ELF-1 (cell line): Measurements from ENCODE around the gene C2CD3.
"Not testable (repeated sequence)": the region's sequence is repeated elsewhere in the genome, so short reads cannot be mapped to it uniquely, and the experiment has no call there.

Source experiments
- DNase-seq: peaks from one replicate; pipeline ENCODE4 v3.0.0-alpha.2; 2016; ENCODE audit warnings: low read depth, low spot score

C2CD3 gene

DNA sequence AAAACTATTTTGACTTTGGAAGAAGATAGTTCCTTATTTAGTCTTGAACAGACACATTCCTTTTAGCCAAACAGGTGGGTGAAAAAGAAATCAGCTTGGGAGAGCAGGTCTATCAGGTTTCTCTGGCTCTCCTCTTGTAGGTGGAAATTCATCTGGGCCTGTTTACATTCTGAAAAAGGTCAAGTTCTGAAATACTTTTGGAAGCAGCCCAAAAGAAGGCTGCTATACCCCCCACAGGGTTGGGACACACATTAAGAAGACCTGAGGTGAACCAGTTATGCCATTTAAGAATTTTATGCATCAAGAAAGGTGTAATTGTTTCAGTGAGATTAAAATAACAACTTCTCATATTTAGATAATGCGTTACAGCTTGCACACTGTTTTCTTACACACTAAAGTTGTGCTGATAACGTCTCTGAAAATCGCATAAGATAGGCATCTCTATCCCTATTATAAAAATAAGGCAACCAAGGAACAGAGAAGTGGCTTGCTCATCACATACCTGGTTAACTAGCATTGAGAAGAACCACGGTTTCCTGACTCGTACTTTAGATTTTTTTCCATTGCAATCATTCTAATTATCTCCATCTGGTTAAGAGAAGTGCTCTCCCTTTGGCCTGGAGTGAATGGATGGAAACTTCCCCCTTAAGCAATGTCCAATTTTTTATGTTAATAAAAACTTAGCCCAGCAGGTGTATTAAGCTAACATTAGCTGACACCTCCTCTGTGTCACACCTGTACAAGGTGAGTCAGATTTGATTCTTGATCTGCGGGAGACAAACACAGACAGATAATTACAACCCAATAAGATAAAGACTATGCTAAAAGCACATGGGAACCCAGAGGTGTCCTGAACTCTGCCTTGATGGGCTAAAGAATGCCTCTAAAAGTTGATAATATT, 101.4 kb downstream of the C2CD3 start:
- DNase-seq = peak; percentile 47

DNA sequence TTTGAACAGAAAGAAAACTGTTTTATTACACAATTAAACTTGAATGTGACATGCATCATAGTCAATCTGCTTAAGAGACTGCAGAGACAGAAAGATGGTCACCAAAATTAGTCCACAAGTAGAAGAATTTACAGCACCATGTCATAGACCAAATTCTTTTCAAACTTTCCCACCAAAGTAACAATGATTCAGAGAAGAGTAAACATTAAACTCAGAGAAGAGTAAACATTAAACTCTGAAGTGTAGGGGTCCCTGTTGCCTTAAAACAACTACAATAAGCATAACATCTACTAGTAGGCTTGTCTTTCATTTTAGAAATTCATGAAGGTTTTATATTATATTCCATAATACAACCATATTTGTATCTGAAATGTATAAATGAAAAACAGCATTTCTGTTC, 104.1 kb downstream of the C2CD3 start:
- not testable (repeated sequence) for DNase-seq

DNA sequence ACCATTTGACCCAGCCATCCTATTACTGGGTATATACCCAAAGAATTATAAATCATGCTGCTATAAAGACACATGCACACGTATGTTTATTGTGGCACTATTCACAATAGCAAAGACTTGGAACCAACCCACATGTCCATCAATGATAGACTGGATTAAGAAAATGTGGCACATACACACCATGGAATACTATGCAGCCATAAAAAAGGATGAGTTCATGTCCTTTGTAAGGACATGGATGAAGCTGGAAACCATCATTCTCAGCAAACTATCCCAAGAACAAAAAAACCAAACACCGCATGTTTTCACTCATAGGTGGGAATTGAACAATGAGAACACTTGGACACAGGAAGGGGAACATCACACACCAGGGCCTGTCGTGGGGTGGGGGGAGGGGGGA, 105.3 kb downstream of the C2CD3 start:
- not testable (repeated sequence) for DNase-seq

DNA sequence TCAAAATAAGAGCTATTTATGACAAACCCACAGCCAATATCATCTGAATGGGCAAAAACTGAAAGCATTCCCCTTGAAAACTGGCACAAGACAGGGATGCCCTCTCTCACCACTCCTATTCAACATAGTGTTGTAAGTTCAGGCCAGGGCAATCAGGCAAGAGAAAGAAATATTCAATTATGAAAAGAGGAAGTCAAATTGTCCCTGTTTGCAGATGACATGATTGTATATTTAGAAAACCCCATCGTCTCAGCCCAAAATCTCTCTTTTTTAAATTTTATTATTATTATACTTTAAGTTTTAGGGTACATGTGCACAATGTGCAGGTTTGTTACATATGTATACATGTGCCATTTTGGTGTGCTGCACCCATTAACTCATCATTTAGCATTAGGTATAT, 107.2 kb downstream of the C2CD3 start:
- not testable (repeated sequence) for DNase-seq

DNA sequence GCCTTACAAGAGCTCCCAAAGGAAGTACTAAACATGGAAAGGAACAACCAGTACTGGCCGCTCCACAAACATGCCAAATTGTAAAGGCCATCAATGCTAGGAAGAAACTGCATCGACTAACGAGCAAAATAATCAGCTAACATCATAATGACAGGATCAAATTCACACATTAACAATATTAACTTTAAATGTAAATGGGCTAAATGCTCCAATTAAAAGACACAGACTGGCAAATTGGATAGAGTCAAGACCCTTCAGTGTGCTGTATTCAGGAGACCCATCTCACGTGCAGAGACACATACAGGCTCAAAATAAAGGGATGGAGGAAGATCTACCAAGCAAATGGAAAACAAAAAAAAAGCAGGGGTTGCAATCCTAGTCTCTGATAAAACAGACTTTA, 109.2 kb downstream of the C2CD3 start:
- not testable (repeated sequence) for DNase-seq

DNA sequence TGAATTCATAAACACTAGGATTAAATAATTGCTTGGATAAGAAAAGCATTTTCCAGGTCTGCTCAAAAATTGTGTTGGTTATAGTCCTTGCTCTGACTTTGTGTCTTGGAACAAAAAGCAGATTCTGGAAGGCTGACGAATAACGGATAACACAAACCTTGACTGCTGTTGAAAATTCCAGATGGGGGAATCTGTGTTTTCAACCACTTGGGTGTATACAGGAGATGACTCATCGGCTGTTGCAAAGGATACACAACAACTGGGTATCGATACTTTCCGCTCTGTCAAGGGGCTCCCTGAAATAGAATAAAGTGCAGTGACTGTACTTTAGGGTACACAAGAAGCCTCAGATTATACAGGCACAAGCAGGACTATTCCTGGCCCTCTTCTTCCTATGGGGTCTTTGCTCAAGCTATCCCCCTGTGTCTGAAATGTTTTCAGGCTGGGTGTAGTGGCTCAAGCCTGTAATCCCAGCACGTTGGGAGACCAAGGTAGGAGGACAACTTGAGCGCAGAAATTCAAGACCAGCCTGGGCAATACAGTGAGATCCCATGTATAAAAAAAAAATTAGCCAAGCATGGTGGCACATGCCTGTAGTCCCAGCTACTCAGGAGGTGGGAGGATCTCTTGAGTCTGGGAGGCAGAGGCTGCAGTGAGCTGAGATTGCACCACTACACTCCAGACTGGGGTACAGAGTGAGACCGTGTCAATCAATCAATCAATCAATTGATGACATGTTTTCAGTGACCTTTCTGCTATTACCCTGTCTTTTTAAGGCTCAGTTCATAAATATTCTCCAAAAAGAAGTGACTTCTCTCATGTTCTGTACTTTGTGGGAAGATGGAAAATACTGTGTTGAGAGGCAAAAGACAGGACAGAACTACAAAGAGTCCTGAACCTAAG, 113.3 kb downstream of the C2CD3 start:
- no peak for DNase-seq

DNA sequence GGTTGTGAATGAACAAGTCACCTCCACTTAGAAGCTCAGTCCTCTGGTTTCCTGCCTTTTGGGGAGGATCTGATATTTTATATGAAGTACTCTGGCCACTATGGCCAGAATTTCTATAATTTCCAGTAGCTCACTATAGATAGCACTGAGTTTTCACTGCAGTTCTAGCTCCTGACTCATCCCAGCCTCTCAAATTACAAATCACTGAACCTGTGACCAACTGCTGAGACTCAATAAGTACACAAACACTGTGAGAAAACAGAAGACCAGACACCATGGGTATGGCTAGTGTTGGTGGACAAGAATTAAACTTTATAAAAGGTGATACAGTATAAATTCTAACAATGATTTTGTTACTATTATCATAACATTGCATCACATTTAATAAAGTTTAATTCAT, 114.9 kb downstream of the C2CD3 start:
- DNase-seq = no peak

DNA sequence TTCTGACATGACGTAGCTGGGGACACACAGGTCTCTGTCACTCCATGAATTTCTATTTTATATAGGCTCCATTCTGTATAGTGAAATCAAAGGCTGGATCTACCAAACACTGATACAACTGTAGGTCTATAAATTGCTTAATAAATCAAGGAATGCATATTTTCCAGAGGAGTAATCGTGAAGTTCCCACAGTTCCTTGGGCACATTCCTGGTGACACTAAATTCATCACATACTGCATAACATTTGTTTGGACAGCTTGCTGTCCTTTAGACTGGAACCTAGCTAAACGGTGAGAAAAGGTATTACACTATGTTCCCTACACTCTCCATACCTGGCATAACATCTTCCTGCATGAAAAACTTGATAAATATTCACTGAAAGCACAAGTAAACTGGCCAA, 120.3 kb downstream of the C2CD3 start:
- DNase-seq = no peak

DNA sequence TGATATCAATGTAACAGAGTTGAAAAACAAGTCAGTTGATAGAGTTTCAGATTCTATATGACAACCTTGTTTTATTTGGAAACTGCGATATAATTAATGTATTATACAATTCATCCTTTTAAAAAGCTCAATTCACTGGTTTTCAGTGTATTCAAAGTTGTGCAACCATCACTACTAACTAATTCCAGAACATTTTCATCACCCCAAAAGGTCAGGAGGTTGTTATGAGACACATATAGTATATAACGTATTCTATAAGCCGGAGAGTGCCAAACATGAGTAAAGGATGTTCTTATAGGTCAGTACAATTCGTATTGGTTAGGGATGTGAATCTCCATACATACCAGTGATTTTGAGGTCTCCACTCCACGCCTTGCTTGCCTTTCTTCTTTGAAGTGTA, 121.8 kb downstream of the C2CD3 start:
- no peak for DNase-seq

DNA sequence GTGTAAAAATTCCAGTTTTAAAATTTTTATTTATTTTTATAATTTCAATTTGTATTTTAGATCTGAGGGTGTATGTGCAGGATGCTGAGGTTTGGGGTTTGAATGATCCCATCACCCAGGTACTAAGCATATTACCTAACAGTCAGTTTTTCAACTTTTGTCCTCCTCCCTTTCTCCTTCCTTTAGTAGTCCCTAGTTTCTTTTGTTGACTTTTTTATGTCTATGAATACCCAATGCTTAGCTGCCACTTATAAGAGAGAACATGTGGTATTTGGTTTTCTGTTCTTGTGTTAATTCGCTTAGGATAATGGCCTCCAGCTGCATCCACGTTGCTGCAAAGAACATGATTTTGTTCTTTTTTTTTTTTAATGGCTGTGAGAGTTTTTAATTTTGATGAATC, 126.3 kb downstream of the C2CD3 start:
- no peak for DNase-seq

DNA sequence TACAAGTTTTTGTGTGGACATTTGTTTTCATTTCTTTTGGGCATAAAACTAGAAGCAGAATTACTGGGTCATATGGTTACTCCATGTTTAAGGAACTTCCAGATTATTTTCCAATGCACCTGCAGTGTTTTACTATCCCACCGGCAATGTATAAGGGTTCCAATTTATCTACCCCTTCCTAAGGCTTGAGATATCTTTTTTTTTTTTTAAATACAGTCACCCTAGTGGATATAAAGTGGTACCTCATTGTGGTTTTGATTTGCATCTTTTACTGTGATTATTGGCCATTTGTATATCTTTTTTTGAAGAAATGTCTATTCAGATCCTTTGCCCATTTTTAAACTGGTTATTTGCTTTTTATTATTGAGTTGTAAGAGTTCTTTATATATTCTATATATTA, 127.4 kb downstream of the C2CD3 start:
- DNase-seq = no peak

DNA sequence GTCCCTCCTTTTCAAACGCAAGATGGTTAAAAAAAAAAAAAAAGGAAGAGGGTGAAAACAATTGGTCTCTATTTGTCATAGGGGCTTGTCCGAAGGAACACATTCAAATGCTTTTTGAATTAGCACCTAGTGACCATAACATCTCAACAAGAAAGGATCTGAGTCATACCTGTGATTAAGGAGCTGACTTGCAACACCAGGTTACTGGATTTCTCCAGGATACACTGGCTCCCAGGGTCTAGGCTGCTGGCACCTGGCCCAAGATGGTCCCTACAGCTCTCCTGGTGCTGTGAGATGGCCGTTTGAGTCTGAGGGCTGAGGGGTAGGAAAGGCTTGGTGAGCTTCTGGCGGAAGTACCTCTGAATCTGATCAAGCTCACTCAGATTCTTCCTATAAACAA, 133.5 kb downstream of the C2CD3 start:
- no peak for DNase-seq

DNA sequence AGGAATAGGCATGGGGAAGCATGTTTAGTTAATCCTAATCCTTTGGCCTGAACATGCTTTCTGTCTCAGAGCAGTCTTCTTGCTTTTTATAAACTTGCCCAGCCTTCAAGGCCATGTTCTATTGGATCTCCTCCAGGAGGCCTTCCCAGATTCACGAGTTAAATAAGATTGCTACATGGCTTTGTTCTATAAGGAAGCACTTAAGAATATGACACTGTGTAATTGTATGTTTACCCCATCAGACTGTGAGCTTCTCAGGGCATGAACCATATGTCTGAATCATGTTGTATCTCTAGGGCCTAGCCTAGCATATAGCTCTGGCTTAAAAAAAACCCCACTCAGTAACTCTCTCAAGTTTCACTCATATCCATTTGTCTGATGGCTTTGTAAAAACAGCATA, 135.5 kb downstream of the C2CD3 start:
- DNase-seq = no peak

DNA sequence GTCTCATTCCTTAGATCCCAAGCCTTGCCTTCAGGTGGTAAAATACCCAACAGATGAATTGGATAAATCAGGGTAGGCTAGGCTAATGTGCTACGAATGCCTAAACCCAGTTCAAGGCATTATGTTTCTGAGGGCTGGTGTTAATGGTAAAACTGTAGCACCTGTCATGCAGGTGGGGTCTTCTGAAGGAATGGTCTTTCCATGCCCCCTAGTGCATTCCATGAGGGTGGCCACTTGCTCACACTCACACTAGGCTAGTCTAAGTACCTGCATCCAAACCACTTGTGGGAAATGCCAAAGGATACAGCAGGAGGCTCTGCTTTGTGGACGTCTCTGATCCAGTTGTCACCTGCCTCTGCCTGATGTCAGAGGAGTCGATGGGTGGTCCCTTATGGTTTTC, 137.8 kb downstream of the C2CD3 start:
- no peak for DNase-seq

DNA sequence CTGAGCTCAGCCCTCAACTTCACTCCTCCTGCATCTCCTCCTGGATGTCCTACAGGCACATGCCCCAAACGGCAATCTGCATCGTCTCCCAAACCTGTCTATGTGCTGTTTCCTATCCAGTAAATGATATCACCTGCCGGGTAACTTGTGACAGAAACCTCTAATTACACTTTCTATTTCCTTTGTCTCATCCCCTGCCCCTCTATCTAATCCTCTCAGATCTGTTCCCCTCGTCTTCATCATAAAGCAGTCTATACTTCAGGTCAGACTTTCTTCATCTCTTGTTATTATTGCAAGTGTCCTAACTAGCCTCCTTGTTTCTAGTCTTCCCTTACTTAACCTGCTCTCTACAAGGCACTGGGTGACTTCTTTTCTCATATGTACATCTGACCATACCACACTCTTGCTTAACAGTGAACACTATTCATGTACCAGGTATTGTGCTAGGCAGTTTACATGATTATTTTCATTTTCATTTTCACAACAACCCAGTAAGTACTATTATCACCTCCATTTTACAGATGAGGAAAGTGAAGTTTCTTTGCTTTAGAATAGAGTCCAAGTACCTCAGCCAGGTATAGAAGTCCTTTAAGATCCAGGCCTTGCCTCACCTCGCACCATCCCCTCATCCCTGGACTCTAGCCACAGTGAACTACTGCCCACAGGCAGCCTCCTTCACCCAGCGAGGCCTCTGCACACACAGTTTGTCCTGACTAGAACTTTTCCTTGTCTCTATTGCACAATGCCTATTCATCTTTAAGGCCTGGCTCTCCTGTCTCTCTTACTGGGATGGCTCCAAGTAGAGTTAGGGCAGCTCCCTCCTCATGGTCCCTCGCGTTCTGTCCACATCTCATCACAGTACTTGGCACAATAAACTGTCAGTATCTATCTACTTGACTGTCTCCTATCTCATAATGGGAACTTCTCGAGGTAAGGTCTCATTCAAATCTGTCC, 139.8 kb downstream of the C2CD3 start:
- no peak for DNase-seq

DNA sequence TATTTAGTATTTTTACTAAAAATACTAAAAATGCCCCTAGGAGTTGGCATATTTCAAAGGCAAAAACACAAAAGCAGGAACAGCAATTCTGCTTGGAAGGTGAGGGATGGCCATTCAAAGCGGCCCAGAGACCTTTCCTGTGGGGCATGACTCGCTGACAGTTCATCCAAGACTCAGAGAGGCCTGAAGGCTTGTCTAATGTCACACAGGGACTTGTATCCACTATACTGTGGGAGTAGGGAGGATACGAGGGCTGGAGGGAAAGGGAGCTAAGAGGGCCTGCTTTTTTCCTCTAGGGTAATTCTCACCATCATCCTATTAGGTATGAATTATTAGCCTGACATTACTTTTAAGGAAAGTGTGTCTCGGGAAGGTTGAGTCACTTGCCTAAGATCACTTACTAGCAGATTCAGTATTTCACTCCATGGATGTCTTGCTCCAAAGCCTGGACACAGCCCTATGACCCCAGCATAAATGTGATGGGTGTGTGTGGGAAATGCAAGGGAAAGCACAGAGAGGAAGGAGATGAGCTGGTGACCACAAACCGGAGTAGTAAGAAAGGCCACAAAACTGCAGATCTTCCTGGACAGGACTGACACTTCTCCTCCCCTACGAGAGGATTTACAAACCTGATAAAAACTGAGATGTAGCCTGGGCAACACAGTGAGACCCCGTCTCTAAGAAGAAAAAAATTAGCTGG, 145.2 kb downstream of the C2CD3 start:
- DNase-seq = no peak

DNA sequence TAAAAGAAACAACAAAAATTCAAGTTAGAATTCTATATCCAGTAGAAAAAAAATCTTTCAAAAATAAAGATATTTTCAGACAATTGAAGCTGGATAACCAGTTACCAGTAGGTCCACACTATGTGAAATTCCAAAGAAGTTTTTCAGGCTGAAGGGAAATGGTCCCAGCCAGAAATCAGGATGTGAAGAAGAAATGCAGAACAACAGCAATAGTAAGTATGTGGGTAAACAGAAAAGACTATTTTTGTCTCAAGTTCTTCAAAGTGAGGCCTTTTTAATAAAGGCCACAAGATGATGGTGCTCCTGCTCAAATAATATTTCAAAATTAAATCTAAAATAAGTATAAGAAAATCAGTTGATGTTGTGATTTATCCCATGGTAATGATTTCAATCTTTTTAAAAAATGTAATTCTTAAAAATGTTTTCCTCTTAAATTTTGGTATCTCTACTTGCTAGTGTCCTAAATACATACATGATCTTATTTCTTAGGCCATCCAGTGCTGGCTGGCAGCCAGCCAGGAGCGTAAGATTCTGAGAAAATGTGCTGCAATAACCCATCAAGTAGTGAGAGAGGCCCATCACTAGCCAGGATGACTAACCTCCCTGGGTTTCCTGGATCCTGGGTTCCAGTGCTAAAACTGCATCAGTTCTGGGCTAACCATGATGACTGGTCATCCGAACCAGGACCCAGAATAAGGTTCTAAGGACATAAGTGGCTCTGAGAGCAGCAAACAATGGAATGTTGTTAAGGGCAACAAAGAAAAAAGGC, 146.4 kb downstream of the C2CD3 start:
- no peak for DNase-seq

DNA sequence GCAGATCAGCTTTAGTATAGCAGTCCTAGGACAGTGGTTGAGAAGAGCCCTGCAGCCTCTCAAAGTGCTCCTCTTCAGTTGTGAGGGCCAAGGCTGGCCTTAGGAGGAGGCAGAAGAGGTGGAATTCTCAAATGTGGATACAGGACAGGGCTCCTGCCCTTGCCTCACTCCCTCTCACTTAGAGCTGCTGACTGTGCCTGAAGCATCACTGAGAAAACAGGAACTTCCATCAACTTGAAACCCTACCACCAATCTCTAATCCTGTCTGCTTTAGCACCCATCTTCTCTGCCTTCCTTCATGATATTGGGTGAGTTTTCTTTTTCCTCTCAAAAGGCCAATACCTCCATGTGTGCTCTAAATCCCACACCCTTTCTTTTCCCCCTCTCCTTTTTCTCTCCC, 147.5 kb downstream of the C2CD3 start:
- no peak for DNase-seq

DNA sequence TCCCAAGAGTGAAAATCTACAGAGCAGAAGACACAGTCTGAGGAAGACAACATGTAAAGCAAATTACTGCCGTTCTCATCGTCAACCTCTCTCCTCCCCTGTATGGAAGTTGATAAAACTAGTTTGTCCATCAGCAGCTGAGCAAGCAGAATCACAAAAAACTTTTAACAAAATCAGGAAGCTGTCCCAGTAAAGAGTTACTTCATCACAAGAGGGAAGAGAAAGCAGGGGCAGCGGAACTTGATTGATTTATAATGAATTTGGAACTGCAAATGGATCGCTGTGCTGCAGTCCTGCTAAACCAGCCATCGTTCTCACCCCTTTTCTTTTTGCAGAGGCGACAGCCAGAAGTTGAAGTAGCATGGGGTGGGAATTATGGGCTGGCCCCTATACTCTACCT, 148.3 kb downstream of the C2CD3 start:
- DNase-seq = no peak

DNA sequence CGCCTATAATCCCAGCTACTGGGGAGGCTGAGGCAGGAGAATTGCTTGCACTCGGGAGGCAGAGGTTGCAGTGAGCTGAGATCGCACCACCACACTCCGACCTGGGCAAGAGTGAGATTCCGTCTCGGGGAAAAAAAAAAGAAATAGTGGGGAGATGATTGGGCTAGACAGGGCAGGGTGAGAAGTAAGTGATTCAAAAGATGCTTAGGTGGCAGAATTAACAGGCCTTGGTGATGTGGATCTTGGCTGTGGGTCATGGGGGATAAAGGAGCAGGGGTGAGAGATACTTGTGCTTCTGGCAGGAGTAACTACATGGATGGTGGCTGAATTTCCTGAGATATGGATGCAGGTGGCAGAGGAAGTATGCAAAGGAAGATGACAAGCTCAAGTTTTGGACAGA, 148.8 kb downstream of the C2CD3 start:
- DNase-seq = no peak
